CD4-positive, alpha-beta memory T cell (primary cell): ENCODE results near the gene SHF. TPM values are rescaled to one million over a fixed set of nuclear protein-coding genes. Genes with fewer than 3 reads are reported as not detected.

Experiments used
- CTCF ChIA-PET: fragments of 350-600 bp; sonication (Branson Sonifier 250); formaldehyde crosslinking; loops from one replicate; lab custom pipeline; 2021; ENCODE audit warnings: inconsistent platforms; ENCODE audit not compliant: partially characterized antibody; lab: Charles Lee
- POLR2A ChIA-PET: fragments of 350-600 bp; sonication (Branson Sonifier 250); formaldehyde crosslinking; loops from one replicate; lab custom pipeline; 2021; ENCODE audit not compliant: partially characterized antibody; lab: Charles Lee
- DNase-seq, 5 donors: peaks; one replicate each; pipeline versions ENCODE4 v3.0.0 to v3.0.0-alpha.2; 2020 to 2022; ENCODE audit warnings: mixed read lengths in 1 of 5
- H3K27ac ChIP-seq: one replicate; pipeline ENCODE4 v1.7.0; 2013; ENCODE audit warnings: low read depth, low read length
- H3K27me3 ChIP-seq: 2 replicates; pipeline ENCODE4 v1.7.0; 2013; ENCODE audit warnings: mild to moderate bottlenecking, low read length, moderate library complexity; ENCODE audit not compliant: insufficient read depth
- H3K36me3 ChIP-seq: 2 replicates; pipeline ENCODE4 v1.7.0; 2013; ENCODE audit warnings: mild to moderate bottlenecking, low read length, moderate library complexity; ENCODE audit not compliant: insufficient read depth
- H3K4me1 ChIP-seq: 2 replicates; pipeline ENCODE4 v1.7.0; 2013; ENCODE audit warnings: mild to moderate bottlenecking, low read length, moderate library complexity; ENCODE audit not compliant: insufficient read depth
- H3K4me3 ChIP-seq, 2 donors: one replicate each; pipeline ENCODE4 v1.7.0; 2013; ENCODE audit warnings: low read length in 2 of 2, mild to moderate bottlenecking in 1 of 2
- H3K9me3 ChIP-seq, 2 donors: one replicate each; pipeline ENCODE4 v1.7.0; 2013; ENCODE audit warnings: low read length in 2 of 2, control low read depth in 1 of 2; ENCODE audit not compliant: control insufficient read depth in 1 of 2
- H3K27ac Mint-ChIP-seq, 7 donors: one replicate each; pipeline ENCODE4 v1.8.0; 2020 to 2021; ENCODE audit warnings: mixed read lengths in 7 of 7, mild to moderate bottlenecking in 6 of 7, inconsistent platforms in 3 of 7, moderate library complexity in 3 of 7
- H3K27me3 Mint-ChIP-seq, 2 donors: one replicate each; pipeline ENCODE4 v1.8.0; 2020 to 2021; ENCODE audit warnings: mixed read lengths in 2 of 2
- H3K36me3 Mint-ChIP-seq, 2 donors: one replicate each; pipeline ENCODE4 v1.8.0; 2020 to 2021; ENCODE audit warnings: mixed read lengths in 2 of 2, inconsistent platforms in 1 of 2, mild to moderate bottlenecking in 1 of 2
- H3K4me1 Mint-ChIP-seq, 4 donors: one replicate each; pipeline ENCODE4 v1.8.0; 2020 to 2021; ENCODE audit warnings: mixed read lengths in 4 of 4, mild to moderate bottlenecking in 1 of 4
- H3K4me3 Mint-ChIP-seq, 8 donors: one replicate each; pipeline ENCODE4 v1.8.0; 2020 to 2021; ENCODE audit warnings: mixed read lengths in 8 of 8, mild to moderate bottlenecking in 7 of 8, moderate library complexity in 6 of 8, inconsistent platforms in 3 of 8
- H3K9me3 Mint-ChIP-seq, 8 donors: one replicate each; pipeline ENCODE4 v1.8.0; 2020 to 2021; ENCODE audit warnings: mixed read lengths in 8 of 8, mild to moderate bottlenecking in 5 of 8, inconsistent platforms in 3 of 8, moderate library complexity in 1 of 8
- intact Hi-C: fragments of 100-400 bp; cut with micrococcal nuclease; formaldehyde crosslinking; loops from one replicate; pipeline ENCODE4 v1.15.1; 2023
- polyA plus RNA-seq, 2 donors: library from polyadenylated mRNA; unstranded; fragments of 300-500 nt; fragmentation: Illumina TruSeq; gene quantifications; one replicate each; pipeline ENCODE4 v1.2.3, GENCODE V29; 2021
- total RNA-seq, 2 experiments: library from RNA; stranded (reverse); gene quantifications; one replicate each; pipeline ENCODE4 v1.2.3, GENCODE V29; 2021

The SHF gene
- total and polyA plus RNA-seq, 4 experiments from 2014 or later = 0.66 to 6.7 (median 3.5) TPM

GRCh38 chr15:45169608-45170480, 17.9 kb downstream of the SHF start:
- peaks cover 17% of the 10 kb centered on the region for H3K4me1 ChIP-seq
- Mint-ChIP-seq H3K27ac (peak overlapping the region in 2 of 7 donors; percentile 8 to 52), H3K36me3 (no peaks in the 10 kb centered on the region), H3K4me3 (no peak overlapping the region), H3K27me3 (no peaks in the 10 kb centered on the region), H3K4me1 (peaks cover 0 to 16% (median 6%) of the 10 kb centered on the region in 4 donors), H3K9me3 (no peaks in the 10 kb centered on the region)
- no peak overlapping the region for H3K4me3 ChIP-seq
- no peaks in the 10 kb centered on the region for H3K27me3 ChIP-seq
- no peak overlapping the region for H3K27ac ChIP-seq
- H3K9me3 ChIP-seq = no peaks in the 10 kb centered on the region
- intact Hi-C loops = no loop called here
- POLR2A ChIA-PET = interaction anchor here (0.6 to 4.5 kb wide), 2 partner anchors 11 to 30 kb away, joined by 3 to 69 read pairs; no protein-coding TSS in a partner anchor
- no peak for DNase-seq
- H3K36me3 ChIP-seq = no peaks in the 10 kb centered on the region
- CTCF ChIA-PET = interaction anchor here (0.6 to 4.1 kb wide), 8 partner anchors 8 to 288 kb away, joined by 3 to 30 read pairs (median 4); partner anchors contain the start of gene SHF

GRCh38 chr15:45168751-45169551, 18.8 kb downstream of the SHF start:
- no peaks in the 10 kb centered on the region for H3K27me3 Mint-ChIP-seq
- Histone ChIP-seq H3K27me3 (no peaks in the 10 kb centered on the region), H3K36me3 (no peaks in the 10 kb centered on the region), H3K4me3 (no peak overlapping the region), H3K4me1 (peaks cover 21% of the 10 kb centered on the region), H3K27ac (no peak overlapping the region), H3K9me3 (no peaks in the 10 kb centered on the region)
- H3K4me3 Mint-ChIP-seq = peak overlapping the region in 4 of 8 donors; percentile 38 to 51 (median 44)
- POLR2A ChIA-PET = interaction anchor here (1.3 to 4.5 kb wide), 5 partner anchors 11 to 234 kb away, joined by 4 to 69 read pairs (median 7); partner anchors contain the start of gene SHF
- peaks cover 0 to 18% (median 6%) of the 10 kb centered on the region in 4 donors for H3K4me1 Mint-ChIP-seq
- no peaks in the 10 kb centered on the region for H3K36me3 Mint-ChIP-seq
- CTCF ChIA-PET = interaction anchor here (0.7 to 4.1 kb wide), 15 partner anchors 8 to 289 kb away, joined by 3 to 30 read pairs (median 9); partner anchors contain the start of gene SHF
- H3K9me3 Mint-ChIP-seq = no peaks in the 10 kb centered on the region
- DNase-seq = no peak
- intact Hi-C loops = no loop called here
- peak overlapping the region in 5 of 7 donors; percentile 29 to 88 (median 77) for H3K27ac Mint-ChIP-seq

- Histone ChIP-seq H3K27me3 (no peaks in the 10 kb centered on the region), H3K4me1 (peaks cover 21% of the 10 kb centered on the region), H3K36me3 (no peaks in the 10 kb centered on the region), H3K9me3 (no peaks in the 10 kb centered on the region), H3K4me3 (no peak overlapping the region), H3K27ac (peak overlapping the region; percentile 83)
- peak overlapping the region in 4 of 7 donors; percentile 16 to 77 (median 72) for H3K27ac Mint-ChIP-seq
- POLR2A ChIA-PET = interaction anchor here (1.3 to 4.5 kb wide), 7 partner anchors 10 to 234 kb away, joined by 4 to 69 read pairs (median 7); partner anchors contain the start of gene SHF
- H3K27me3 Mint-ChIP-seq = no peaks in the 10 kb centered on the region
- CTCF ChIA-PET = interaction anchor here (0.7 to 4.1 kb wide), 18 partner anchors 8 to 287 kb away, joined by 3 to 30 read pairs (median 6); partner anchors contain the start of gene SHF
- intact Hi-C loops = no loop called here
- H3K36me3 Mint-ChIP-seq = no peaks in the 10 kb centered on the region
- no peak for DNase-seq
- peak overlapping the region in 1 of 8 donors; percentile 32 for H3K4me3 Mint-ChIP-seq
- no peaks in the 10 kb centered on the region for H3K9me3 Mint-ChIP-seq
- H3K4me1 Mint-ChIP-seq = peaks cover 0 to 18% (median 6%) of the 10 kb centered on the region in 4 donors
Measured at GRCh38 chr15:45168286-45168685, 19.5 kb downstream of the SHF start.

GRCh38 chr15:45167631-45168205, 20.0 kb downstream of the SHF start:
- H3K36me3 Mint-ChIP-seq = no peaks in the 10 kb centered on the region

GRCh38 chr15:45166834-45167630, 20.7 kb downstream of the SHF start:
- Histone ChIP-seq H3K36me3 (no peaks in the 10 kb centered on the region), H3K9me3 (no peaks in the 10 kb centered on the region), H3K4me1 (peaks cover 21% of the 10 kb centered on the region), H3K4me3 (peak overlapping the region; percentile 61 to 64), H3K27ac (peak overlapping the region; percentile 83), H3K27me3 (no peaks in the 10 kb centered on the region)
- Mint-ChIP-seq H3K27me3 (no peaks in the 10 kb centered on the region), H3K4me3 (peak overlapping the region; percentile 62 to 85 (median 76)), H3K9me3 (no peaks in the 10 kb centered on the region), H3K27ac (peak overlapping the region; percentile 75 to 92 (median 78)), H3K4me1 (peaks cover 0 to 18% (median 6%) of the 10 kb centered on the region in 4 donors), H3K36me3 (no peaks in the 10 kb centered on the region)
- peak; percentile 76 to 83 (median 80) for DNase-seq
- ChIA-PET POLR2A (interaction anchor here (0.7 to 4.5 kb wide), 11 partner anchors 10 to 235 kb away, joined by 3 to 69 read pairs (median 4); partner anchors contain the start of genes DUOX1, DUOXA1 and SHF), CTCF (interaction anchor here (0.7 to 4.1 kb wide), 21 partner anchors 9 to 289 kb away, joined by 3 to 30 read pairs (median 5); partner anchors contain the start of gene SHF)
- intact Hi-C loops = loop anchor here (1.0 to 2.0 kb wide), 4 partner anchors 22 to 112 kb away; no protein-coding TSS in a partner anchor

More at GRCh38 chr15:45167631-45168205, 20.0 kb downstream of the SHF start:
- Histone ChIP-seq H3K9me3 (no peaks in the 10 kb centered on the region), H3K27ac (peak overlapping the region; percentile 83), H3K27me3 (no peaks in the 10 kb centered on the region), H3K4me1 (peaks cover 21% of the 10 kb centered on the region), H3K36me3 (no peaks in the 10 kb centered on the region), H3K4me3 (no peak overlapping the region)
- ChIA-PET CTCF (interaction anchor here (0.7 to 4.1 kb wide), 21 partner anchors 9 to 288 kb away, joined by 3 to 30 read pairs (median 5); partner anchors contain the start of gene SHF), POLR2A (interaction anchor here (0.8 to 4.5 kb wide), 10 partner anchors 11 to 235 kb away, joined by 3 to 69 read pairs (median 4); partner anchors contain the start of genes DUOX1, DUOXA1 and SHF)
- Mint-ChIP-seq H3K27ac (peak overlapping the region; percentile 75 to 92 (median 78)), H3K4me1 (peaks cover 0 to 18% (median 6%) of the 10 kb centered on the region in 4 donors), H3K4me3 (peak overlapping the region; percentile 62 to 85 (median 76)), H3K27me3 (no peaks in the 10 kb centered on the region), H3K9me3 (no peaks in the 10 kb centered on the region)
- DNase-seq = no peak
- intact Hi-C loops = loop anchor here (1.0 to 2.0 kb wide), 4 partner anchors 21 to 112 kb away; no protein-coding TSS in a partner anchor
